ENCODE data around the gene TMEM256. TPM values are rescaled to one million over a fixed set of nuclear protein-coding genes. Genes with fewer than 3 reads are reported as not detected.
A peak's percentile ranks its signal among the peaks of the same experiment; 100 is the strongest.

Gene TMEM256
- polyA plus RNA-seq, 1 donor from 2014 or later = 161 TPM

DNA sequence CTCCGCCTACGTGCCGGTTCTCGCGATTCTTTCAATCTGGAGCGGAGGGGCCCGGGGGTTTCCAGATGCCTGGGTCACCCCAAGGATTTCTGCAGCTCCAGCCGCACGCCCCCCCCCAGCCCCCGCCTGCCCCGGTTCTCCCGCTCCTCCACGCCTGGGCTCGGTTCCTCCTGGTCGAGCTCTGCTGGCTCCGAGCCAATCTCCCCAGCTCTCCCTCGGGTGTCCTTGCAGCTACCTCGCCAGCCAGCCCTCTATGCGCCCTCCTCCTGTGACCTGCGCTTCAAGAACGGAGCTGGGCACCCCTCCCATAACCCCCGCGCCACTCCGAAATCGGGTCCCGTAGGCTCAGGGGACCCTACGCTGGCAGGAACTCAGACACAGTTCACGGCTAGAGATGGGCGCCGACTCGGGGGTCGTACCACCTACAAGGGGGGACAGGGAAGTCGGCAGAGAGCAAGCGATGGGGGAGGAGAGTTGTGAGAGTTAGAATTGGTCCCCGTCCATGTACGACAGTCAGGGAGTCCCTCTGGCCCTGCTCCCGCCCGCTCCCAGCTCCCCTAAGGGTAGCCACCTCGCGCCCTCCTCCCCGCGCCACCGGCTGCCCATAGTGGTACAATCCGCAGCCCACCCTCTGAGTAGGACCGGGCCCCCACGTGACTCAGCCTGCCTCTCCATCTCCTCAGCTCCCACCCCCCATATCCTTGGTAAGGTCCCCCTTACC is 36.4 kb upstream of the TMEM256 start:
- peak overlapping the region; percentile 85 for H3K4me3 ChIP-seq (ENCODE audit: low read length)
- peak overlapping the region; percentile 99 for H3K27ac ChIP-seq (ENCODE audit: low read length)
- peak overlapping the region; percentile 89 for H3K4me2 ChIP-seq (ENCODE audit: low read length)
- no peaks in the 10 kb centered on the region for H4K20me1 ChIP-seq (ENCODE audit: insufficient read depth)
- TF ChIP-seq POLR2AphosphoS5 (IDR thresholded peaks at IDR 0.05) = peak; percentile 86
- no peak for TF ChIP-seq CTCF (IDR thresholded peaks at IDR 0.05; ENCODE audit: poor library complexity, severe bottlenecking)
- peak; percentile 75 for TF ChIP-seq REST (IDR thresholded peaks at IDR 0.05; ENCODE audit: borderline replicate concordance)
- peak; percentile 93 for TF ChIP-seq TAF1 (IDR thresholded peaks at IDR 0.05; ENCODE audit: low read depth)
- TF ChIP-seq RAD21 (conservative IDR thresholded peaks at IDR 0.05) = no peak
- TF ChIP-seq EP300 (conservative IDR thresholded peaks at IDR 0.05; ENCODE audit: poor library complexity, severe bottlenecking) = peak; percentile 30
- no peak for TF ChIP-seq EZH2 (IDR thresholded peaks at IDR 0.05; ENCODE audit: borderline replicate concordance, insufficient read depth, low read length, poor library complexity, severe bottlenecking)
- H3K79me2 ChIP-seq (replicated peaks; ENCODE audit: insufficient read depth, low read length) = no peaks in the 10 kb centered on the region
- H3K9me3 ChIP-seq (ENCODE audit: low read length) = no peaks in the 10 kb centered on the region
- no peaks in the 10 kb centered on the region for H3K9me2 ChIP-seq (ENCODE audit: insufficient read depth, low read length)
- no peaks in the 10 kb centered on the region for H3K36me3 ChIP-seq (ENCODE audit: insufficient read depth, low read length)
- H2AFZ ChIP-seq (ENCODE audit: low read depth, low read length) = peak overlapping the region; percentile 47
- peaks cover 40% of the 10 kb centered on the region for H3K27me3 ChIP-seq (ENCODE audit: insufficient read depth, low read depth, low read length)
- H3K9ac ChIP-seq (ENCODE audit: low read length) = peak overlapping the region; percentile 97
- peaks cover 4% of the 10 kb centered on the region for H3F3A ChIP-seq (ENCODE audit: insufficient read depth, low read length, poor library complexity, severe bottlenecking)

- Histone ChIP-seq H2AFZ (ENCODE audit: low read depth, low read length) (peak within 1 kb of the TSS; percentile 47), H3K9me2 (ENCODE audit: insufficient read depth, low read length) (no peaks in the 10 kb centered on the region), H3F3A (ENCODE audit: insufficient read depth, low read length, poor library complexity, severe bottlenecking) (peaks cover 4% of the 10 kb centered on the region), H3K4me3 (ENCODE audit: low read length) (peak within 1 kb of the TSS; percentile 85), H3K27ac (ENCODE audit: low read length) (peak within 1 kb of the TSS; percentile 99), H3K4me2 (ENCODE audit: low read length) (peak within 1 kb of the TSS; percentile 89), H3K36me3 (ENCODE audit: insufficient read depth, low read length) (no peaks in the 10 kb centered on the region), H4K20me1 (ENCODE audit: insufficient read depth) (no peaks in the 10 kb centered on the region), H3K9ac (ENCODE audit: low read length) (peak within 1 kb of the TSS; percentile 97), H3K27me3 (ENCODE audit: insufficient read depth, low read depth, low read length) (peaks cover 43% of the 10 kb centered on the region), H3K79me2 (replicated peaks; ENCODE audit: insufficient read depth, low read length) (no peaks in the 10 kb centered on the region), H3K9me3 (ENCODE audit: low read length) (no peaks in the 10 kb centered on the region)
- TF ChIP-seq CTCF (IDR thresholded peaks at IDR 0.05; ENCODE audit: poor library complexity, severe bottlenecking) = no peak
- no peak for TF ChIP-seq TAF1 (IDR thresholded peaks at IDR 0.05; ENCODE audit: low read depth)
- no peak for TF ChIP-seq EZH2 (IDR thresholded peaks at IDR 0.05; ENCODE audit: borderline replicate concordance, insufficient read depth, low read length, poor library complexity, severe bottlenecking)
- TF ChIP-seq MXI1 (conservative IDR thresholded peaks at IDR 0.05; ENCODE audit: poor library complexity, severe bottlenecking) = peak; percentile 6
These were observed 35.7 kb upstream of the TMEM256 start, which contains the start of gene FGF11 for GRCh38 chr17:7439462-7440112. Gene FGF11, plus strand, starts transcription at chr17:7439512. Its CDS starts 109 bp downstream, at chr17:7439621.
